ENCODE measurements around the gene UGT2B7.
"Not testable (repeated sequence)": the region's sequence is repeated elsewhere in the genome, so short reads cannot be mapped to it uniquely, and the experiment has no call there.

The UGT2B7 gene

GRCh38 chr4:69096111-69096656 is at the start of gene UGT2B7:
TSS of gene UGT2B7 (plus strand) at chr4:69096474. CDS start at chr4:69096521, 47 bp downstream.
- DNase-seq = no peak

- no peak for DNase-seq
Measured at GRCh38 chr4:69049860-69050259, 46.4 kb upstream of the UGT2B7 start.

GRCh38 chr4:69050853-69051575 is 45.3 kb upstream of the UGT2B7 start:
- not testable (repeated sequence) for DNase-seq

- DNase-seq = no peak
Measured at GRCh38 chr4:69051576-69051943, 44.7 kb upstream of the UGT2B7 start.

GRCh38 chr4:69053309-69053885 is 42.9 kb upstream of the UGT2B7 start:
- DNase-seq = not testable (repeated sequence)

- DNase-seq = not testable (repeated sequence)
Measured at GRCh38 chr4:69054033-69054432, 42.2 kb upstream of the UGT2B7 start.

GRCh38 chr4:69054578-69055200 is 41.6 kb upstream of the UGT2B7 start:
- no peak for DNase-seq

- no peak for DNase-seq
Measured at GRCh38 chr4:69056150-69056549, 40.1 kb upstream of the UGT2B7 start.

- no peak for DNase-seq
Measured at GRCh38 chr4:69056921-69057550, 39.2 kb upstream of the UGT2B7 start.

GRCh38 chr4:69057620-69058409 is 38.5 kb upstream of the UGT2B7 start:
- DNase-seq = no peak

- DNase-seq = no peak
Measured at GRCh38 chr4:69058410-69059059, 37.7 kb upstream of the UGT2B7 start.

- no peak for DNase-seq
Measured at GRCh38 chr4:69060651-69061308, 35.5 kb upstream of the UGT2B7 start.

- no peak for DNase-seq
Measured at GRCh38 chr4:69064391-69064790, 31.9 kb upstream of the UGT2B7 start.

- no peak for DNase-seq
Measured at GRCh38 chr4:69066945-69067344, 29.3 kb upstream of the UGT2B7 start.

- DNase-seq = no peak
Measured at GRCh38 chr4:69069085-69069484, 27.2 kb upstream of the UGT2B7 start.

GRCh38 chr4:69070590-69070989 is 25.7 kb upstream of the UGT2B7 start:
- no peak for DNase-seq

GRCh38 chr4:69071286-69071685 is 25.0 kb upstream of the UGT2B7 start:
- no peak for DNase-seq

GRCh38 chr4:69073375-69073774 is 22.9 kb upstream of the UGT2B7 start:
- no peak for DNase-seq

- DNase-seq = no peak
Measured at GRCh38 chr4:69075061-69075792, 21.0 kb upstream of the UGT2B7 start.

- no peak for DNase-seq
Measured at GRCh38 chr4:69078852-69079251, 17.4 kb upstream of the UGT2B7 start.

- no peak for DNase-seq
Measured at GRCh38 chr4:69088473-69088872, 7.8 kb upstream of the UGT2B7 start.
